ENCODE data around the gene SARDH. TPM values are rescaled to one million over a fixed set of nuclear protein-coding genes. Genes with fewer than 3 reads are reported as not detected.

SARDH gene
- total RNA-seq, 3 donors from 2014 or later, result 0.16 to 2.0 (median 1.0) TPM

DNA sequence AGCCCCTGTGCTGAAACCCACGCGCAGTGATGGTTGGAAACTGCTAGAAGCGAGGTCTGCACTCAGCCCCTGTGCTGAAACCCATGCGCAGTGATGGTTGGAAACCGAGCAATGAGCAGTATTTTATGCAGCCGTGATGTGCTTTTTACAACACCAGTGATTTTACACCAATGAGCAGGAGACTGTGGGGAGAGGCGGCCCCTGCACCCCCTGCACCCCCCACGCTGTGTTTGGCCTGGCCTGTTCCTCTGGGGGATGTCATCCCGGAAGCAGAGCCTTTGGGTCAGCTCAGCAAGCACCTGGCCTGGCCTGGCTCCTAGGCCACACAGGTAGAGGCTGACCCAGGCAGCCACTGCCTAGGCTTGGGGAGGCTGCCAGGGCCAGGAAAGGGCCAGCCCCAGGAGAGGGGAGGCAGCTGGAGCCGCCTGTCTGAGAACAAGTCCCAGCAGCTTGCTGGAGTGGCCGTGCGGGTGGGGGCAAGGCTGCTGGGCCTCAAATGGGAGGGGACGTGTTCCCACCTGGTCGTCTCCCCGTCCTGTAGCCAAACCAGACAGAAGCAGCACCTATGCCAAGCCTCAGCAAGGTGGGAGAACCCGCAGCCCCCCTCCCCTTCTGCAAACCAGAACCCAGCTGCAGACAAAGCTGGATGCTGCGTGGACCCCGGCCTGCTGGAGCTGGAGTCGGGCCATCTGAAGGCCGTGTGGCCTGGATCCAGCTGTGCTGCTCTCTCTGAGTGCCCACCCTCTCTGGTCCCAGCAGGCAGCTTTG is 55.1 kb downstream of the SARDH start:
- Histone ChIP-seq H3K9me3 (no peaks in the 10 kb centered on the region), H3K27me3 (no peaks in the 10 kb centered on the region), H3K36me3 (no peaks in the 10 kb centered on the region), H3K27ac (peak overlapping the region in 1 of 2 donors; percentile 44), H3K4me3 (no peak overlapping the region), H3K4me1 (peaks cover 0 to 2% of the 10 kb centered on the region in 2 donors)
- no peak for DNase-seq (ENCODE audit: low spot score in 2 of 2)
- no peak for TF ChIP-seq POLR2AphosphoS5 (IDR thresholded peaks at IDR 0.05)
- intact Hi-C loops (cut with DNase I; ENCODE audit: low total_unique reads), result loop anchor here (10.0 kb wide), 1 partner anchor 258 kb away; the partner anchor contains the start of gene ADAMTS13

DNA sequence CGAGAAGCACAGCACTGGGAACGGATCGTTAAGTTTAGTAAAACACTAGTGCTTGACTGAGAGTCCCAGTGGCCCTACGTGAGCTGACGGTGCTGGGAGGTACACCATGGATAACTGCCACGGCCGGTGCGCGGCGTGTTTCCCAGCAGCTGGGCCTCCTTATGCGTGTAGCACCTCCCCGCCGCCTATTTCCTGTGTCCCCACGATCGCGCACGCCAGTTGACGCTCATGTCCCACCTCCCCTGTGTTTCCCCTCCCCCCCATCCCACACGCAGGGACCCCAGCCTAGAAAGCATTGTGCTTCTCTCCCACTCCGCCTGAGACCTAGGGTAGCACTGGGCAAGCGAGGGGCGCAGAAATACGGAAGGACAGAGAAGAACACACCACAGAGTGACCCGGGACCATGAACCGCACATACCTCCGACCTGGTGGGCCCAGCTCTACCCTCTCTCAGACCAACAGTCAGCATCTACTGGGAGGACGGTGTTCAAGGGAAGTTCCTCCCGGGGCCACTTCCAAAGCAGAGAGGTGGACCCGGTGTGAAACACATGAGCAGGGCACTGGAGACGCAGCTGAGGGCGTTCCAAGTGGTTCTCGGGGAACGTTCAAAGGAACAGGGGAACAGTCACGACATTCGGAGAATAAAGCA is 56.4 kb downstream of the SARDH start:
- no peaks in the 10 kb centered on the region for H3K36me3 ChIP-seq
- intact Hi-C loops (cut with DNase I; ENCODE audit: low total_unique reads), result loop anchor here (10.0 kb wide), 1 partner anchor 257 kb away; the partner anchor contains the start of gene ADAMTS13
- TF ChIP-seq POLR2A (IDR thresholded peaks at IDR 0.05) (no peak), POLR2AphosphoS5 (IDR thresholded peaks at IDR 0.05) (no peak)
- TF ChIP-seq, protein P1, sequence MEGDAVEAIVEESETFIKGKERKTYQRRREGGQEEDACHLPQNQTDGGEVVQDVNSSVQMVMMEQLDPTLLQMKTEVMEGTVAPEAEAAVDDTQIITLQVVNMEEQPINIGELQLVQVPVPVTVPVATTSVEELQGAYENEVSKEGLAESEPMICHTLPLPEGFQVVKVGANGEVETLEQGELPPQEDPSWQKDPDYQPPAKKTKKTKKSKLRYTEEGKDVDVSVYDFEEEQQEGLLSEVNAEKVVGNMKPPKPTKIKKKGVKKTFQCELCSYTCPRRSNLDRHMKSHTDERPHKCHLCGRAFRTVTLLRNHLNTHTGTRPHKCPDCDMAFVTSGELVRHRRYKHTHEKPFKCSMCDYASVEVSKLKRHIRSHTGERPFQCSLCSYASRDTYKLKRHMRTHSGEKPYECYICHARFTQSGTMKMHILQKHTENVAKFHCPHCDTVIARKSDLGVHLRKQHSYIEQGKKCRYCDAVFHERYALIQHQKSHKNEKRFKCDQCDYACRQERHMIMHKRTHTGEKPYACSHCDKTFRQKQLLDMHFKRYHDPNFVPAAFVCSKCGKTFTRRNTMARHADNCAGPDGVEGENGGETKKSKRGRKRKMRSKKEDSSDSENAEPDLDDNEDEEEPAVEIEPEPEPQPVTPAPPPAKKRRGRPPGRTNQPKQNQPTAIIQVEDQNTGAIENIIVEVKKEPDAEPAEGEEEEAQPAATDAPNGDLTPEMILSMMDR (IDR thresholded peaks at IDR 0.05), result no peak
- H3K4me3 ChIP-seq, result no peak overlapping the region
- H3K27ac ChIP-seq, result no peak overlapping the region
- no peak for DNase-seq (ENCODE audit: low spot score in 2 of 2)
- no peaks in the 10 kb centered on the region for H3K27me3 ChIP-seq
- H3K9me3 ChIP-seq, result no peaks in the 10 kb centered on the region
- peaks cover 0 to 2% of the 10 kb centered on the region in 2 donors for H3K4me1 ChIP-seq

DNA sequence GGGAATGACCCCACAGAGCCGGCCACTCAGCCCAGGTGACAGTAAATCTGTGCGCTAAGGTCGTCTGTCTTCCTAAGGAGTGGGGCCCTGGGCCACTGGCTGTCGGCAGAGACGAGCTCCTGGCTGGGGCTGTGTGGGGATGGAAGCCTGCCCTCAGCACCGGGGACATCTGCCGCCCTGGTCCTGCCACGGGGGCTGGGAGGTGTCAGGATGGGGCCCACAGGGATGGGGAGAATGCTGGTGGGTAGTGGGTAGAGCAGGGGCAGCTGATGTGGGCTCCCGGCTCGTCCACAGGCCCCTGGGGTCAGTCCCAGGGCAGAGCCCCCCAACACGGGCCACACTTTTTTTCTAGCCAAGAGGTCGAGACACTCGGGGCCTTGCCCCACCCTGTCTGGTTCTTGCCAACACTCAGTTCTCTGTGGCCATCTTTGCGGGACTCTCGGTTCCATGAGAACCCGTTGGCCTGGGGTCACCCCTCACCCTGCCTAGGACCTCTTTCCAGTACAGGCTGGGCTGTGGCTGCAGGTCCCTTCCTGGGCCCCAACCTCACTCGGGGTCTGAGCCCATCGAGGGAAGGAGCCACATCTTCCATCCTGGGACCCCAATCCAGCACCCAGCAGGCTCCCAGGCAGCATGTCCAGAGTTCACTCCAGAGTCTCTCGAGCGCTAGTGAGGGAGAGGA is 57.0 kb downstream of the SARDH start:
- Histone ChIP-seq H3K36me3 (no peaks in the 10 kb centered on the region), H3K4me1 (peaks cover 0 to 2% of the 10 kb centered on the region in 2 donors), H3K4me3 (no peak overlapping the region), H3K9me3 (no peaks in the 10 kb centered on the region), H3K27ac (no peak overlapping the region), H3K27me3 (no peaks in the 10 kb centered on the region)
- no peak for TF ChIP-seq POLR2AphosphoS5 (IDR thresholded peaks at IDR 0.05)
- DNase-seq (ENCODE audit: low spot score in 2 of 2), result no peak
- intact Hi-C loops (cut with DNase I; ENCODE audit: low total_unique reads), result loop anchor here (10.0 kb wide), 1 partner anchor 256 kb away; the partner anchor contains the start of gene ADAMTS13

DNA sequence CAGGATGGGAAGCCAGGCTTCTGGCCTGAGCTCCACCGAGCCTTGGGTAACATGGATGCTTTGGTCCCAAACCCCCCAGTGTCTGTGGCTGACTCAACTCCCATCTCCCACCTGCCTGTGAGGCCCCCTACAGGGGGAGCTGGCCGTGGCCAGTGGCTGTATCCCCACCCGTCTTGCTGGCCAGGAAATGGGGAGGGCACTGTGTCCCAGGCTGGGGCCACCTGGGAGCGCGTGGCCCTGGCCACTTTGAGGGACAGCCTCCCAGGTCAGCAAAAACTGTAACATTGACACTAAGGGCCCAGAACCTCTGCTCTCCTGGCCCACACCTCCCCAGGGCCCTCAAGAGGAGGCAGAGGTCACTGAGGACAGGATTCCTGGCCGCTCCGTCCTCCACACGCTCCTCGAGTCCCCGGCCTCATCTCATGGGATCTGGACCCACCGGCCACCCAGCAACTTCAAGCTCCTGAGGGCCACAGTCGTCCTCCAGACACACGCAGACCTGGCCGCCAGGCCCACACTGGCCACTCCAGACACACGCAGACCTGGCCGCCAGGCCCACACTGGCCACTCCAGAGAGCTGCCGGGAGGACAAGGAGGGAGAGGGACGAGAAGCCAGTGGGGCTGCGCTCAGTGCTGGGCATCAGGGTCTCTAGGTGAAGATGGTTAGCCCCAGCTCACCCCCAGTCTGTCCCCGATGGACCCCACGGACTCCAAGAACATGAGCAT is 57.7 kb downstream of the SARDH start:
- no peak overlapping the region for H3K27ac ChIP-seq
- intact Hi-C loops (cut with DNase I; ENCODE audit: low total_unique reads), result loop anchor here (10.0 kb wide), 1 partner anchor 256 kb away; the partner anchor contains the start of gene ADAMTS13
- H3K36me3 ChIP-seq, result no peaks in the 10 kb centered on the region
- H3K4me1 ChIP-seq, result peaks cover 0 to 2% of the 10 kb centered on the region in 2 donors
- TF ChIP-seq, protein P1 (IDR thresholded peaks at IDR 0.05), result no peak
- no peak for TF ChIP-seq POLR2A (IDR thresholded peaks at IDR 0.05)
- TF ChIP-seq POLR2AphosphoS5 (IDR thresholded peaks at IDR 0.05), result no peak
- no peaks in the 10 kb centered on the region for H3K9me3 ChIP-seq
- H3K27me3 ChIP-seq, result no peaks in the 10 kb centered on the region
- H3K4me3 ChIP-seq, result no peak overlapping the region
- no peak for DNase-seq (ENCODE audit: low spot score in 2 of 2)

DNA sequence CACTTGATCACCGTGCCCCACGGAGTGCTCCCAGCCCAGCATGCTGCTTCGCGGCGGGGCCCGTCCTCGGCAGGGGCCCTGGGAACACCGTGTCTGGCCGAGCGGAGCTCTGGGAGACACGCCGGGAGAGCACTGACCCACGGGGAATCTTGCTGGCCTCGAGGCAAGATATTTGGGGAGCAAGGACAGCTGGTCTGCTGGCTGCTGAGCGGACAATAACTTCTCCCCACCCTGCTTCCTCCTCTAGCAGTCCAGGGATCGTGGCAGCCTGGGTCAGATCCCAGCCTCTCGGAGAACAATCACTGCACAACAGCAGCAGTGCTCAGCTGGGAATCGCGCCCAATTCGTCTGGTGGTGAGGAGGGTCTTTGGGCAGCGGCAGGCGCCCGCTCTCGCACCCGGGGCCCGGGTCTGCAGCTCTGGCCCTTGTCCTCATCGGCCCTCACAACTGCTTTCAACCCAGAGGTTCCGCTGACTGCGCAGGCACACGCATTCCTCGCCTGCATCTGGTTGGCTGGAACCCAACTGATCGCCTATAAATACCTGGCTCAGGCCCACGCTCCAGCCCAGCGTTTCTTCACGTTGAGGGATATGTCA is 58.6 kb downstream of the SARDH start:
- TF ChIP-seq, protein P1 (IDR thresholded peaks at IDR 0.05), result no peak
- TF ChIP-seq POLR2A (IDR thresholded peaks at IDR 0.05), result no peak
- no peak for TF ChIP-seq POLR2AphosphoS5 (IDR thresholded peaks at IDR 0.05)
- H3K27ac ChIP-seq, result no peak overlapping the region
- H3K4me3 ChIP-seq, result peak overlapping the region in 2 of 3 donors; percentile 18 to 44
- peaks cover 0 to 2% of the 10 kb centered on the region in 2 donors for H3K4me1 ChIP-seq
- H3K9me3 ChIP-seq, result no peaks in the 10 kb centered on the region
- DNase-seq (ENCODE audit: low spot score in 2 of 2), result no peak
- intact Hi-C loops (cut with DNase I; ENCODE audit: low total_unique reads), result loop anchor here (10.0 kb wide), 1 partner anchor 255 kb away; the partner anchor contains the start of gene ADAMTS13
- H3K36me3 ChIP-seq, result no peaks in the 10 kb centered on the region
- no peaks in the 10 kb centered on the region for H3K27me3 ChIP-seq

Measured in breast epithelium (tissue), 4 donors.